Measurements from ENCODE around the gene PDCD1.

Gene PDCD1

DNA sequence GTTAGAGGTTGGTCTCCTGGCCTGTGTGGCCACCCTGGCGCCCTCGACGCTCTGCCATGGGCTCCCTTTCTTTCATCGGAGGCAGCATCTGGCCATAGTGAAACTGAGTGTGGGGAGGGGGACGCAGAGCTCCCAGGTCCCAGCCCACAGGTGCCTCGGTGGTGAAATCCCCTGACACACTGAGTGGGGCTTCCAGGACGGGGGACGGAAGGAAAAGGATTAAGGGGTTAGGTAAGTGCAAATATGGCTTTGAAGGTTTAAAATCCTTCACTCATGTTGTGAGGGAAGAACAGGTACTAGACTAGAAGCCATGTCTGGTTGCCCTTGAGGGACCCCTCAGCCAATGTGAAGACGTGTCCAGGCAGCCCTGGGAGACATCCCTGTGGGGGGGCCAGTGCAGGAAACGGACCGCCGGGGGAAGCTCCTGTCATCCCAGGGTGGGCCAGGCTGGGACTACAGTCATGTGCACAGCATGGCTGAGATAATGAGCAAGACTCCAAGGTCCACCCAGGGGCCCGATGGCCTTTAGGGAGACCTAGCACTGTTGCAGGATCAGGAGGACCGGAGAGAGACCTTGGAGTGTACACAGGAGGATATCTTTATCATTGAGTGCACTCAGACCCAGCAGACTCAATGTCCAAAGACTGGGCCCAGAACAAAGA lies 47.2 kb upstream of the PDCD1 start:
- ATAC-seq (ENCODE audit: insufficient read depth, low read depth) (no peak), DNase-seq (no peak)
- no peaks in the 10 kb centered on the region for H3K4me1 ChIP-seq (ENCODE audit: insufficient read depth, low read length)
- no peaks in the 10 kb centered on the region for H3K9me3 ChIP-seq (ENCODE audit: insufficient read depth, low read length, severe bottlenecking)
- no peak overlapping the region for H3K9ac ChIP-seq (ENCODE audit: low read depth, low read length)
- no peak overlapping the region for H2AFZ ChIP-seq (ENCODE audit: low read depth, low read length)
- H3K4me2 ChIP-seq (ENCODE audit: insufficient read depth, low read length): no peak overlapping the region
- peaks cover 26% of the 10 kb centered on the region for H4K20me1 ChIP-seq (ENCODE audit: insufficient read depth, low read length)
- H3K4me3 ChIP-seq (ENCODE audit: low read depth in 1 of 2, low read length in 2 of 2): no peak overlapping the region
- peaks cover 10% of the 10 kb centered on the region; the same call in 1 of the 2 replicates for H3K79me2 ChIP-seq (ENCODE audit: insufficient read depth, low read length)
- no peak overlapping the region for H3K27ac ChIP-seq (ENCODE audit: low read length)
- no peaks in the 10 kb centered on the region for H3K27me3 ChIP-seq (ENCODE audit: insufficient read depth, low read length, poor library complexity)
- TF ChIP-seq EZH2 (IDR thresholded peaks at IDR 0.05; ENCODE audit: borderline replicate concordance, low read depth, low read length, severe bottlenecking): no peak
- TF ChIP-seq, protein P1, sequence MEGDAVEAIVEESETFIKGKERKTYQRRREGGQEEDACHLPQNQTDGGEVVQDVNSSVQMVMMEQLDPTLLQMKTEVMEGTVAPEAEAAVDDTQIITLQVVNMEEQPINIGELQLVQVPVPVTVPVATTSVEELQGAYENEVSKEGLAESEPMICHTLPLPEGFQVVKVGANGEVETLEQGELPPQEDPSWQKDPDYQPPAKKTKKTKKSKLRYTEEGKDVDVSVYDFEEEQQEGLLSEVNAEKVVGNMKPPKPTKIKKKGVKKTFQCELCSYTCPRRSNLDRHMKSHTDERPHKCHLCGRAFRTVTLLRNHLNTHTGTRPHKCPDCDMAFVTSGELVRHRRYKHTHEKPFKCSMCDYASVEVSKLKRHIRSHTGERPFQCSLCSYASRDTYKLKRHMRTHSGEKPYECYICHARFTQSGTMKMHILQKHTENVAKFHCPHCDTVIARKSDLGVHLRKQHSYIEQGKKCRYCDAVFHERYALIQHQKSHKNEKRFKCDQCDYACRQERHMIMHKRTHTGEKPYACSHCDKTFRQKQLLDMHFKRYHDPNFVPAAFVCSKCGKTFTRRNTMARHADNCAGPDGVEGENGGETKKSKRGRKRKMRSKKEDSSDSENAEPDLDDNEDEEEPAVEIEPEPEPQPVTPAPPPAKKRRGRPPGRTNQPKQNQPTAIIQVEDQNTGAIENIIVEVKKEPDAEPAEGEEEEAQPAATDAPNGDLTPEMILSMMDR (IDR thresholded peaks at IDR 0.05; ENCODE audit: borderline replicate concordance, extremely low read depth, low read length, poor library complexity, severe bottlenecking): no peak
- H3K36me3 ChIP-seq (ENCODE audit: insufficient read depth, low read length): peaks cover 11% of the 10 kb centered on the region; the same call in 1 of the 2 replicates

DNA sequence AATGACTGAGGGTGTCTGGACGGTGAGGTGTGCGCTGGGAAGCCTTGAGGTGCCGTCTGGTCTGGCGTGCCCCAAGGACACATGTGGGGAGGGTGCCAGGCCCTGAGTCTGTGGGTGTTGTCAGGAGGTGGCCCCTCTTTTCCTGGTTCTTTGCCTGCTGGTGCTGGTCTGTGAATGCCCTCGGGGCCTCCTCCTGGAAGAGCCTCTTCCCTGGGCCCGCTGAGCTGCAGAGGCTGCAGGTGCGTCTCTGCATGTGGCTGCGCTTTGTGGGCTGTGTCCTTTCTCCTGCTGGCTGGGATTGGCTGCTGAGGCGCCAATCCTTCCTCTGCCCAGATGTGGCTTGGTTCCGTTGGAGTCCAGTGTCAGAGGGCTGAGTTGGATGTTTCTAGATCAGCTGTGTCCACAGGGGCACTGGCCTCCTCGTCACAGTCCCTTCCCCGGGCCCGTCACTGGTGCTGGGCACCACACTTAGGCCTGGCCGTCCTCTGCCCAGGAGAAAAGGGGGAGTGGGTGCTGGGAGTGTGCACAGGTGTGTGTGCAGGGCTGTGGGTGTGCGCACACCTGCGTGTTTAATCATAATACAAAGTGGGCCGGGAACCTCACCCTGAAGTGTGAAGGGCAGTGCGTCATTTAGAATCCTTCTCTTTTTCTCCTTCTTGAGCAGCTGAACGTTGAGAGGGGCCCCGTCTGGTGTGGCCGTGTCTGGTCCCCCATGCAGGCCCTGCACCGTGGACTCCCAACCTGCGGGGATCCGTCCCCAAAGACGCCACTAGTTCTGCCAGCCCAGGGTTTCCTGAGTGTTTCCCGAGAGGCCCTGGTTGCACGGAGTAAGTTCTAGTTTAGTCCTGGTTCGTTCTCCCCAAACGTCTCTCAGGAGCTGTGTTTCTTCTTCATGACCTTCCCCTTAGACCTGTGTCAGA lies 46.4 kb upstream of the PDCD1 start:
- no peaks in the 10 kb centered on the region for H3K4me1 ChIP-seq (ENCODE audit: insufficient read depth, low read length)
- no peak for DNase-seq
- H3K4me2 ChIP-seq (ENCODE audit: insufficient read depth, low read length): no peak overlapping the region
- peaks cover 13% of the 10 kb centered on the region; the same call in 1 of the 2 replicates for H3K79me2 ChIP-seq (ENCODE audit: insufficient read depth, low read length)
- 0 out of 2 replicates have a peak, but pooled peaks cover 6% of the 10 kb centered on the region for H3K36me3 ChIP-seq (ENCODE audit: insufficient read depth, low read length)
- H3K4me3 ChIP-seq (ENCODE audit: low read depth in 1 of 2, low read length in 2 of 2): no peak overlapping the region
- H3K9ac ChIP-seq (ENCODE audit: low read depth, low read length): no peak overlapping the region
- no peak overlapping the region for H2AFZ ChIP-seq (ENCODE audit: low read depth, low read length)
- no peaks in the 10 kb centered on the region for H3K27me3 ChIP-seq (ENCODE audit: insufficient read depth, low read length, poor library complexity)
- H4K20me1 ChIP-seq (ENCODE audit: insufficient read depth, low read length): peaks cover 26% of the 10 kb centered on the region
- no peaks in the 10 kb centered on the region for H3K9me3 ChIP-seq (ENCODE audit: insufficient read depth, low read length, severe bottlenecking)
- no peak for ATAC-seq (ENCODE audit: insufficient read depth, low read depth)
- no peak overlapping the region for H3K27ac ChIP-seq (ENCODE audit: low read length)
- TF ChIP-seq EZH2 (IDR thresholded peaks at IDR 0.05; ENCODE audit: borderline replicate concordance, low read depth, low read length, severe bottlenecking): no peak
- TF ChIP-seq, protein P1 (IDR thresholded peaks at IDR 0.05; ENCODE audit: borderline replicate concordance, extremely low read depth, low read length, poor library complexity, severe bottlenecking): no peak

DNA sequence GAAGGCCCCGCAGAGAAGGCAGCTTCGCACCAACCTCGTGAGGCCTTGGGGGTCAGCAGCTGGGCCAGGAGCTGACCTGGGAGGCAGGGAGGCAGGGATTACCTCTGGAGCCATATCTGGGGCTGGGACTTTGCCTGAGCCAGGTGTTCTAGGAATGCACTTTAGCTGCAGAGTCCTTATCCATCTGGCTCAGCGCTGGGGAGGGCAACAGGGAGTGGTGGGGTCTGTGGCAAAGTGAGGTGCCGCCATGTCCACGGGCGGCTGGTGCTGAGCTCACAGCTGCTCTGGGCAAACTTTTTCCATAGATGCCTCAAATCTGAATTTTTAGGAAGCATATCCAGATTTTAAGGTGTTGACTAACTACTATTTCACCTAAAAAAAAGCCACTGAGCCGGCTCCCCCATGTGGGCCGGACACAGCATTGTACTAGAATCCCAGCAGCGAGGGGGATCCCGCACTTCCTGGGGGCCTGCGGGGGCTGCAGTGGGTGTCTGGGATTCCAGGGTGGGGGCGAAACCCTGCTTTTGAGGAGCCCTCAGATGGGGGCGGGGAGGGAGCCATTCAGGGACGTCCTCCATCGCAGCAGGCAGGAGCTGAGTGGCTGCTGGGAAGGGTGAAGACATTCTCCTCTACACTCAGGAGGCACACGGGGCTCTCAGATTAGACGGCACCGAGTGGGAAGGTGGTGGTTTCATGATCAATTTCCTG lies 45.5 kb upstream of the PDCD1 start:
- Histone ChIP-seq H2AFZ (ENCODE audit: low read depth, low read length) (no peak overlapping the region), H3K4me1 (ENCODE audit: insufficient read depth, low read length) (no peaks in the 10 kb centered on the region), H3K27me3 (ENCODE audit: insufficient read depth, low read length, poor library complexity) (no peaks in the 10 kb centered on the region), H4K20me1 (ENCODE audit: insufficient read depth, low read length) (peaks cover 26% of the 10 kb centered on the region), H3K9me3 (ENCODE audit: insufficient read depth, low read length, severe bottlenecking) (no peaks in the 10 kb centered on the region), H3K36me3 (ENCODE audit: insufficient read depth, low read length) (0 out of 2 replicates have a peak, but pooled peaks cover 6% of the 10 kb centered on the region), H3K4me3 (ENCODE audit: low read depth in 1 of 2, low read length in 2 of 2) (no peak overlapping the region), H3K9ac (ENCODE audit: low read depth, low read length) (no peak overlapping the region), H3K4me2 (ENCODE audit: insufficient read depth, low read length) (no peak overlapping the region), H3K27ac (ENCODE audit: low read length) (no peak overlapping the region; the same call in 1 of the 2 replicates), H3K79me2 (ENCODE audit: insufficient read depth, low read length) (peaks cover 14% of the 10 kb centered on the region; the same call in 1 of the 2 replicates)
- DNase-seq: no peak
- ATAC-seq (ENCODE audit: insufficient read depth, low read depth): no peak
- TF ChIP-seq EZH2 (IDR thresholded peaks at IDR 0.05; ENCODE audit: borderline replicate concordance, low read depth, low read length, severe bottlenecking): no peak
- TF ChIP-seq, protein P1 (IDR thresholded peaks at IDR 0.05; ENCODE audit: borderline replicate concordance, extremely low read depth, low read length, poor library complexity, severe bottlenecking): no peak
